SK-N-MC (cell line): ENCODE results near the gene ADPRH.

Source experiments
- EZH2 ChIP-seq: fragments of 200-600 bp; sonication (generic); IDR thresholded peaks from one replicate; pipeline ENCODE4 v1.6.1; 2017; ENCODE audit warnings: antibody characterized with exemption
- POLR2AphosphoS5 ChIP-seq: IDR thresholded peaks from 2 replicates; pipeline ENCODE4 v1.6.1; 2012; ENCODE audit warnings: mild to moderate bottlenecking, low read depth, low read length, borderline replicate concordance

GRCh38 chr3:119588112-119588511 is 8.8 kb downstream of the ADPRH start:
- TF ChIP-seq POLR2AphosphoS5: no peak
- TF ChIP-seq EZH2: no peak
